Muscle of leg (tissue), 11 donors: Measurements from ENCODE around the gene INPP5A. TPM values are rescaled to one million over a fixed set of nuclear protein-coding genes. Genes with fewer than 3 reads are reported as not detected.

Experiments used
- DNase-seq: peaks from one replicate; pipeline ENCODE4 v3.0.0; 2013
- H3K27ac ChIP-seq: one replicate; pipeline ENCODE4 v1.5.1; 2013; ENCODE audit warnings: mild to moderate bottlenecking, low read length, control low read depth
- H3K27me3 ChIP-seq: one replicate; pipeline ENCODE4 v1.6.1; 2013; ENCODE audit warnings: low read length; ENCODE audit not compliant: control insufficient read depth, insufficient read depth
- H3K36me3 ChIP-seq: one replicate; pipeline ENCODE4 v1.6.1; 2013; ENCODE audit warnings: low read length; ENCODE audit not compliant: control insufficient read depth, insufficient read depth
- H3K4me1 ChIP-seq: one replicate; pipeline ENCODE4 v1.6.1; 2013; ENCODE audit warnings: low read length; ENCODE audit not compliant: control insufficient read depth, insufficient read depth
- H3K4me3 ChIP-seq: one replicate; pipeline ENCODE4 v1.5.1; 2013; ENCODE audit warnings: low read length, control low read depth
- H3K9me3 ChIP-seq: replicated peaks from 2 replicates; pipeline ENCODE4 v1.6.1; 2013; ENCODE audit warnings: low read depth, low read length; ENCODE audit not compliant: control insufficient read depth
- WGBS: methylation state at CpG from one replicate; pipeline ENCODE4 v1.1.5; 2013; ENCODE audit warnings: missing lambda C conversion rate; ENCODE audit not compliant: insufficient coverage; 5-methylcytosine and 5-hydroxymethylcytosine counted together
- polyA plus RNA-seq, 8 donors: library from polyadenylated mRNA; unstranded; fragments of 120-200 nt; gene quantifications; one replicate each; pipeline versions ENCODE4 v1.2.1 to v1.2.3, GENCODE V29; 2013; ENCODE audit warnings: inconsistent platforms in 1 of 8, low replicate concordance in 1 of 8; ENCODE audit not compliant: insufficient read length in 8 of 8, insufficient read depth in 1 of 8
- total RNA-seq: library from RNA; stranded (reverse); fragments of 120-200 nt; gene quantifications from one replicate; pipeline ENCODE4 v1.2.4, GENCODE V29; 2013

The INPP5A gene
- total and polyA plus RNA-seq, 9 donors, result 34.1 to 56.2 (median 44.7) TPM

- no CpG with 5 or more reads among the region's 11 CpGs for WGBS
- DNase-seq, result no peak
- no peaks in the 10 kb centered on the region for H3K36me3 ChIP-seq
- no peak overlapping the region for H3K27ac ChIP-seq
- peaks cover 32% of the 10 kb centered on the region for H3K27me3 ChIP-seq
- no peak overlapping the region for H3K4me3 ChIP-seq
- H3K4me1 ChIP-seq, result no peaks in the 10 kb centered on the region
- H3K9me3 ChIP-seq, result peaks cover 6% of the 10 kb centered on the region
Measured at GRCh38 chr10:132804287-132804686, 266.7 kb downstream of the INPP5A start.

GRCh38 chr10:132804785-132805426 is 267.3 kb downstream of the INPP5A start:
- H3K4me3 ChIP-seq, result no peak overlapping the region
- H3K27me3 ChIP-seq, result peaks cover 35% of the 10 kb centered on the region
- peaks cover 6% of the 10 kb centered on the region for H3K9me3 ChIP-seq
- no peaks in the 10 kb centered on the region for H3K36me3 ChIP-seq
- no peak overlapping the region for H3K27ac ChIP-seq
- WGBS, result 63% methylated on average over 18 of the region's 23 CpGs
- DNase-seq, result no peak
- H3K4me1 ChIP-seq, result no peaks in the 10 kb centered on the region

- no peak for DNase-seq
- Histone ChIP-seq H3K4me1 (no peaks in the 10 kb centered on the region), H3K36me3 (no peaks in the 10 kb centered on the region), H3K9me3 (peaks cover 6% of the 10 kb centered on the region), H3K27me3 (peaks cover 40% of the 10 kb centered on the region), H3K27ac (no peak overlapping the region), H3K4me3 (no peak overlapping the region)
- WGBS, result 19% methylated on average over 12 of the region's 21 CpGs
Measured at GRCh38 chr10:132805599-132805998, 268.0 kb downstream of the INPP5A start.

GRCh38 chr10:132806110-132806509 is 268.5 kb downstream of the INPP5A start:
- Histone ChIP-seq H3K4me1 (no peaks in the 10 kb centered on the region), H3K27ac (no peak overlapping the region), H3K9me3 (peaks cover 6% of the 10 kb centered on the region), H3K36me3 (no peaks in the 10 kb centered on the region), H3K4me3 (no peak overlapping the region), H3K27me3 (peaks cover 40% of the 10 kb centered on the region)
- DNase-seq, result peak; percentile 53
- WGBS, result 40% methylated on average over 1 of the region's 7 CpGs

GRCh38 chr10:132806561-132807003 is 269.0 kb downstream of the INPP5A start:
- H3K4me3 ChIP-seq, result no peak overlapping the region
- peaks cover 40% of the 10 kb centered on the region for H3K27me3 ChIP-seq
- H3K4me1 ChIP-seq, result no peaks in the 10 kb centered on the region
- WGBS, result 75% methylated on average over 25 of the region's 25 CpGs
- no peak overlapping the region for H3K27ac ChIP-seq
- DNase-seq, result no peak
- peaks cover 6% of the 10 kb centered on the region for H3K9me3 ChIP-seq
- H3K36me3 ChIP-seq, result no peaks in the 10 kb centered on the region

- H3K4me3 ChIP-seq, result no peak overlapping the region
- peaks cover 40% of the 10 kb centered on the region for H3K27me3 ChIP-seq
- H3K27ac ChIP-seq, result no peak overlapping the region
- 87% methylated on average over 16 of the region's 27 CpGs for WGBS
- H3K4me1 ChIP-seq, result no peaks in the 10 kb centered on the region
- no peaks in the 10 kb centered on the region for H3K36me3 ChIP-seq
- no peak for DNase-seq
- no peaks in the 10 kb centered on the region for H3K9me3 ChIP-seq
Measured at GRCh38 chr10:132807621-132808049, 270.0 kb downstream of the INPP5A start.

GRCh38 chr10:132808383-132809231 is 271.0 kb downstream of the INPP5A start:
- no peak for DNase-seq
- H3K4me1 ChIP-seq, result no peaks in the 10 kb centered on the region
- H3K27ac ChIP-seq, result no peak overlapping the region
- H3K9me3 ChIP-seq, result no peaks in the 10 kb centered on the region
- WGBS, result 44% methylated on average over 42 of the region's 42 CpGs
- H3K27me3 ChIP-seq, result peaks cover 38% of the 10 kb centered on the region
- no peak overlapping the region for H3K4me3 ChIP-seq
- no peaks in the 10 kb centered on the region for H3K36me3 ChIP-seq

GRCh38 chr10:132809232-132810140 is 271.9 kb downstream of the INPP5A start:
- no peak overlapping the region for H3K4me3 ChIP-seq
- peaks cover 34% of the 10 kb centered on the region for H3K27me3 ChIP-seq
- WGBS, result 77% methylated on average over 35 of the region's 38 CpGs
- H3K9me3 ChIP-seq, result no peaks in the 10 kb centered on the region
- no peak overlapping the region for H3K27ac ChIP-seq
- DNase-seq, result no peak
- H3K36me3 ChIP-seq, result no peaks in the 10 kb centered on the region
- no peaks in the 10 kb centered on the region for H3K4me1 ChIP-seq

GRCh38 chr10:132810141-132810806 is 272.7 kb downstream of the INPP5A start:
- Histone ChIP-seq H3K27me3 (peaks cover 34% of the 10 kb centered on the region), H3K4me1 (no peaks in the 10 kb centered on the region), H3K4me3 (no peak overlapping the region), H3K9me3 (no peaks in the 10 kb centered on the region), H3K36me3 (no peaks in the 10 kb centered on the region), H3K27ac (no peak overlapping the region)
- WGBS, result 77% methylated on average over 37 of the region's 39 CpGs
- DNase-seq, result no peak
